ENCODE results near the gene MICAL1. TPM values are rescaled to one million over a fixed set of nuclear protein-coding genes. Genes with fewer than 3 reads are reported as not detected.

Gene MICAL1, protein sequence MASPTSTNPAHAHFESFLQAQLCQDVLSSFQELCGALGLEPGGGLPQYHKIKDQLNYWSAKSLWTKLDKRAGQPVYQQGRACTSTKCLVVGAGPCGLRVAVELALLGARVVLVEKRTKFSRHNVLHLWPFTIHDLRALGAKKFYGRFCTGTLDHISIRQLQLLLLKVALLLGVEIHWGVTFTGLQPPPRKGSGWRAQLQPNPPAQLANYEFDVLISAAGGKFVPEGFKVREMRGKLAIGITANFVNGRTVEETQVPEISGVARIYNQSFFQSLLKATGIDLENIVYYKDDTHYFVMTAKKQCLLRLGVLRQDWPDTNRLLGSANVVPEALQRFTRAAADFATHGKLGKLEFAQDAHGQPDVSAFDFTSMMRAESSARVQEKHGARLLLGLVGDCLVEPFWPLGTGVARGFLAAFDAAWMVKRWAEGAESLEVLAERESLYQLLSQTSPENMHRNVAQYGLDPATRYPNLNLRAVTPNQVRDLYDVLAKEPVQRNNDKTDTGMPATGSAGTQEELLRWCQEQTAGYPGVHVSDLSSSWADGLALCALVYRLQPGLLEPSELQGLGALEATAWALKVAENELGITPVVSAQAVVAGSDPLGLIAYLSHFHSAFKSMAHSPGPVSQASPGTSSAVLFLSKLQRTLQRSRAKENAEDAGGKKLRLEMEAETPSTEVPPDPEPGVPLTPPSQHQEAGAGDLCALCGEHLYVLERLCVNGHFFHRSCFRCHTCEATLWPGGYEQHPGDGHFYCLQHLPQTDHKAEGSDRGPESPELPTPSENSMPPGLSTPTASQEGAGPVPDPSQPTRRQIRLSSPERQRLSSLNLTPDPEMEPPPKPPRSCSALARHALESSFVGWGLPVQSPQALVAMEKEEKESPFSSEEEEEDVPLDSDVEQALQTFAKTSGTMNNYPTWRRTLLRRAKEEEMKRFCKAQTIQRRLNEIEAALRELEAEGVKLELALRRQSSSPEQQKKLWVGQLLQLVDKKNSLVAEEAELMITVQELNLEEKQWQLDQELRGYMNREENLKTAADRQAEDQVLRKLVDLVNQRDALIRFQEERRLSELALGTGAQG
- total RNA-seq, result 11.8 and 12.1 TPM in 2 replicates

DNA sequence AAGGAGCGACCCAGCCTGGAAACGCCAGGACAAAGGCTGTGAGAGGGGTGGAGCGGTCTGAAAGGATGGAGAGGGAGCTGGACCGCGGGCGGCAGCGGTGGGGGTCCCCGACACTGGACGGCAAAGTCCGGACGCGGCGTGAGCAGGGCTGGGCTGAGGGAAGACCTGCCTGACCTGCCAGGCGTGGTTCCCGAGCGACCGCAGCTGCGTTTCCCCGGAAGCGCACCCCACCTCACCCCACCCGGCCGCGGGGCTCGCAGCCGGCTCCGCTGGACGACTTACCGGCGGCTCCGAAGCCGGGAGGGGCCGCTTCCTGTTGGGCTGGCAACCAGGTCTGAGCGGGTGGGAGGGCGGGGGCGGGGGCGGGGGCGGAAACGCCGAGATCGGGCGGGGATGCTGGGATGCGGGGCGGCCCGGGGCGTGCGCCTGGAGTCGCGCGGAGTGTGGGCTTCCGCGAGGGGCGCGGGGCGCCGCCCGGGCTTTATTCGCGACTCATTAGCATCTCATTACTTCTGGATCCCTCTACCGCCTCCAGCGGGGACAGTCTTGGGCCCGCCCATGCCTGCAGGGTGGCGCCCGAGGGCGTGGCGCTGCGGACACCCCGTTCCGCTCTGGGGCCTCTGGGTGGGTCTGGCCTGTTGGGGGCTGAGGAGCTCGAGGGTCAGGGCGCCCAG lies at the start of gene MICAL1:
MICAL1 (minus strand) TSS at position 336 of the 674 bp plus-strand sequence. CDS start 1,576 bp downstream, outside the sequence.

GRCh38 chr6:109482905-109483734 lies 27.5 kb upstream of the MICAL1 start, which contains the start of gene ZBTB24:
Gene ZBTB24, minus strand, starts transcription at chr6:109483219. Its CDS starts 1,193 bp downstream, at chr6:109482026.

GRCh38 chr6:109440331-109441068 lies 15.1 kb downstream of the MICAL1 start, which contains the start of the genes PPIL6 and SMPD2:
Gene PPIL6, minus strand, starts transcription at chr6:109440628. Its CDS starts 38 bp downstream, at chr6:109440590.
Gene SMPD2, plus strand, starts transcription at chr6:109440724. Its CDS starts 398 bp downstream, at chr6:109441122.

Other genes with a start within 250 kb of the MICAL1 start
- gene CD164, start 73.3 kb downstream of the MICAL1 start, total RNA-seq, result 113 and 121 TPM in 2 replicates
- not detected in 2 replicates for gene PPIL6, start 15.1 kb downstream of the MICAL1 start, total RNA-seq
- gene SMPD2, start 15.0 kb downstream of the MICAL1 start, total RNA-seq, result 6.6 and 8.7 TPM in 2 replicates
- 3.7 and 5.0 TPM in 2 replicates for gene ZBTB24, start 27.4 kb upstream of the MICAL1 start, total RNA-seq
- 1.5 and 3.8 TPM in 2 replicates for gene AK9, start 235.4 kb upstream of the MICAL1 start, total RNA-seq
- gene FIG4, start 235.5 kb upstream of the MICAL1 start, total RNA-seq, result 14.9 and 20.2 TPM in 2 replicates